GM21528 (cell line): ENCODE results near the gene DGCR8.

Experiments used
- ATAC-seq: cut with Tn5 transposase; IDR thresholded peaks from one replicate; pipeline ENCODE4 v1.9.1; 2021; ENCODE audit warnings: mild to moderate bottlenecking, moderate library complexity; ENCODE audit not compliant: unreplicated experiment, low FRiP score

Gene DGCR8

DNA sequence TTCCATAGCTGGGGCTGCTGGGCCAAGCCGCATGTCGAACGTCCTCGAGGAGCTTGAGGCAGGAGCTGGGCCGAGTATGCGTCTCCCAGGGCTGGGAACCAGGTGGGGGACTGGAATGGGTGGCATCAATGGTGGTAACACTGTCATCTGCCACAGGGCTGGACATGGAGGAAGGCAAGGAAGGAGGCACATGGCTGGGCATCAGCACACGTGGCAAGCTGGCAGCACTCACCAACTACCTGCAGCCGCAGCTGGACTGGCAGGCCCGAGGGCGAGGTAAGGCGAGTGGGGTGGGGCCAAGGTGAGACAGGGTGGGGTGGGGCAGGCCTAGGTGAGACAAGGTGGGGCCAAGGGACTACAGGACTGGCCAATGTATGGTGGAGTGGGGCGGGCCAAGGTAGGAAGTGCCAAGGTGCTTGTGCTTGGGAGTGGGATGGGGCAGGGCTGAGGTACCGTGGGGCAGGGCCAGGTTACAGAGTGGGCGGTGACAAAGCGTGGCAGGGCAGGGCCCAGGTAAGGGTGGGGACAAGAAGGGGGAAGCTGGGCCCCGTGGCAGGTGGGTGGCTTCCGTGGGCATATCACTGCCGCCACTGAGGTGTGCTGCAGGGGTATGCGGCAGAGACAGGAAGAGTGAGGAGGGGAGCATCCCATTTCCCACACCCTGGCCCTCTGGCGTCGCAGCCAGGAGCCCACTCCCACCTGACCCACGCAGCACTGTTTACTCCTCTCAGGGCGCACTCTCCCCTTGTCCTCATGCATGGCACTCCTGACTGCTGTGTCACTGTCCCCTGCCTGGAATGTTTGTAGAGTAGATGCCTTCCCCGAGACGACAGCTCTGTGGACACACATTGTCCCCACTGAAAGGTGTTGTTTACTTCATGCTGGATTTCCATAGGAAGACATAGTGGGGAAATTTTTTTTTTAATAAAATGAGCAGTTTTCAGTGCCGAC, 27.5 kb upstream of the DGCR8 start:
- no peak for ATAC-seq

DNA sequence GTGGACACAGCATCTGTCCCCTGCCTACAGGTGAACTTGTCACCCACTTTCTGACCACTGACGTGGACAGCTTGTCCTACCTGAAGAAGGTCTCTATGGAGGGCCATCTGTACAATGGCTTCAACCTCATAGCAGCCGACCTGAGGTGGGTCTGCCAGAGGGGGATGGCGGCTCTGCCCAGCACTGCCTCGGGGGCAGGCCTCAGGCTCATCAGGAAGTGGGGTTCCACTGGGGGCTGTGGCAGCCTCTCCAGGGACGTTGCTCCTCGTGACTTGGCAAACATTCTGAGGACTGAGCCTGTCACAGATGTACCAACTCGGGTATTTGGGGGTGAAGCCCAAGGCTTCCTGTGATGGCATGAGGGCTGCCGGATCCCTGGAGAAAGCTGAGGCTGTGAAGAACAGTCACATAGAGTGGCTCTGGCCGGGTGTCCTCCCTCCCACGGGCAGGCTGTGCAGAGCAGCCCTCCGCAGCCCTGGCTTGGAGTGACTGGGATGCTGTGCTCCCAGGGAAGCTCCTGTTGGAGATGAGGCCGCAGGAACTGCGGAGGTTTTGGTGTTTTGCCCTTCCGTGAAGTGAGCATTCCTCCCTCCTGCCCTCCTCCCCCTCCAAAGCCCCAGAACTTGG, 26.5 kb upstream of the DGCR8 start:
- no peak for ATAC-seq

DNA sequence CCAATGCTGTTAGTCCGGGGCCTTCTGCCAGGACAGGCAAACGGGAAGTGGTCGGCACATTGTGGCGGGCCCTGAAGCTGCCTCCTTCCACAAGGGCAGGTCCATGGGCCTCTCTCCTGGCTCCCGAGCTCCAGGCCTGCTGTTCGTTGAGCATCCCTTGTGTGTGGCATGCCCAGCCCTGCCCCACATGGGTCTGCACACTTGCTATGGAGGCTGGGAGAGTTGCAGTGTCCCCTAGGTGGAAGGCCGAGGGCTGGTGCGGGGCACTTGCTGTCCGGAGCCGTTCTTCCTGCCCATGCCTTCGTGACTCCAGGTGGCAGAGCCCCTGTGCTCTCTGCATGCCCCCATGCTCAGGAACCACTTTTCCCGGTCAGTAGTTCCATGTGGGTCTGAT, 26.0 kb upstream of the DGCR8 start:
- no peak for ATAC-seq

DNA sequence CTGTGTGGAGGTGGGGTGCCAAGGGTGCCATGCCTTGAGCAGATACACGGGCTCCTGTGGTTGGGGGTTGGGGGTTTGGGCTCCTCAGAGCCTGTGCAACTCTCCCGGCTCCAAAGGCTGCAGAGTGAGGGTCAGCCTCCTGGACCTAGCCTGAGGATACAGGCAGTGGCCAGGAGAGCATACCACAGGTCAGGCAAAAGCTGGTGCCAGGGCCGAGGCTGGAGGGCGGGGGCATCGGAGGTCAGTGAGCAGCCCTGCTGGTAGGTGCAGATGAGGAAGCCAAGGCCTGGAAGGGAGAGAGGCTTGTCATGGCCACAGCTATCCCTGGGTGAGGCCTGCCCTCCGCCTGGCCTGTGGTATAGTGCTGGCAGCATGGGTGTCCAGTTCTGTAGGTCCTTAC, 25.6 kb upstream of the DGCR8 start:
- no peak for ATAC-seq

DNA sequence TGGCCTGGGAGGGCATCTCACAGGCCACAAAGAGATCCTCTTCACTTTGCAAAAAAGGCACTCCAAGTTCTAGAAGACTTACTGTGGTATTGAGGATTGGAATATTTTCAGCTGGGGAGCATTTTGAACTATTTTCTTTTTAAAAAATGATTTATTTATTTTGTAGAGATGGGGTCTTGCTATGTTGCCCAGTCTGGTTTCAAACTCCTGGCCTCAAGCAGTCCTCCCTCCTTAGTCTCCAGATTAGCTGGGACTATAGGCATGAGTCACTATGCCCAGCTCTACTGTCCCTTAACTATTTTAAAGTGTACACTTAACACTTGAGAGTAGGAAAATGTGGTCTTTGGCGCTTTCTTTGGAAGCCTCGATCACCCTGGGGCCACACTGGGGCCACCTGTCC, 24.9 kb upstream of the DGCR8 start:
- no peak for ATAC-seq

DNA sequence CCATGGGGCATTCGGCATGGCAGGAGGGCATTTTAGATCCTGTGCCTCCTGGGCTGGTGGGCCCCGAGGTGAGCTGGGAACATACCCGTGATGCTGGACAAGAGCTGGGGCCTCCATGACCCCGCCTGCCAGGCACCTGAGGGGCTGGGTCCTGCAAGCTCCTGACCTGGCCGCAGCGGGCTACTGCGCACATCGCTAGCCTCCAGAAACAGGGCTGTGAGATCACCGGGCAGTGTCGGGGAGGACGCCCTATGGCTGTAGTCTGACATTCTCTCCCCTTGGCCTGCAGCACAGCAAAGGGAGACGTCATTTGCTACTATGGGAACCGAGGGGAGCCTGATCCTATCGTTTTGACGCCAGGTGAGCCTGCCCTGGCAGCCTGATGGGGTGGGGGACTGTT, 24.4 kb upstream of the DGCR8 start:
- no peak for ATAC-seq

DNA sequence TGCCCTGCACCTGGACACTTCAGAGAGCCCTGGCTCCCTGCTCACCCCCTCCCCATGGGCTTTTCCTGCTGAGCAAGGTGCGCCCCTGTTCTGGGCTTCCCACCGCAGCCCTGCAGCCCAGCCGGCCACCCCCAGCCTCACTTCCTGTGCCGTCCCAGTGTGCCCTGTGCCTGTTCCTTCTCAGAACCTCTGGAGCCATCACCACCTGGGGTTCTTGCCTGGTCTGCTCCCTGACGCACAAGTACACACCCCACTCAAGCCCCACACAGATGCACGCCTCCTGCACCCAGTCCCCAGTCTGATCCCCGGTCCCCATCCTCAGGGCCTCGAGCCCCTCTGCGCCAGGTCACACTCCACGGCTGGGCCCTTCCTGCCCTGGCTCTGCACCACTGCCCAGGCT, 23.9 kb upstream of the DGCR8 start:
- ATAC-seq = no peak

DNA sequence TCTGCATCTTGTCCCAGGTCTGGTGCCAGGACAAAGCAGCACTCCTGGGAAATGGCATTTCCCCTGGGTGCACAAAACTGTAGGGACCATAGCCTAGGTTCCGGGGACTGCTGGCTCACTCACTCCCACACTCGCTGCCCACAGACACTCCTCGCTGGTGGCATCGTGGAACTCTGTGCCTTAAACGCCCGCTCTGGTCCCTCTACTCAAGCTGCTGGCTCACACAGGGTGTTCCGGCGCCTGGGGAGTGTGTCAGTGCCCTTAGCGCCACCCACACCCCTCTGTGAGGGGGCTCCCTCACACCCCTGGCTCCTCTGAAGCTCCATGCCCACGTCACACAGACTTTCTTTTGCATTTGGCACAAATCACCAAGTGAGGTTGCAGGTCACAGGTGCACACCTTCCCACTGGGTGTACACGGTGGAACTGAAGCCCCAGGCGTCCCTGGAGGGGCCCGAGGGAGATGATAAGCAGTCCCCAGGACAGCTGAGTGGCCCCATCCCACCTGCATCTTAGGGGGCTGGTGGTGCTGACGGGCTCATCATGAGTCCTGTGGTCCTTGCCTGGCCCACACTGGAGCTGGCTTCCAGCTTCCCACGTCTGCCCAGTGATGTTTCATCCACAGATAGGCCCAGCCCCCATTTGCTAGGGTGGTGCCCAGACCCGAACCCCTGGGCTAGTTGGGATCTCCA, 23.2 kb upstream of the DGCR8 start:
- ATAC-seq = no peak

DNA sequence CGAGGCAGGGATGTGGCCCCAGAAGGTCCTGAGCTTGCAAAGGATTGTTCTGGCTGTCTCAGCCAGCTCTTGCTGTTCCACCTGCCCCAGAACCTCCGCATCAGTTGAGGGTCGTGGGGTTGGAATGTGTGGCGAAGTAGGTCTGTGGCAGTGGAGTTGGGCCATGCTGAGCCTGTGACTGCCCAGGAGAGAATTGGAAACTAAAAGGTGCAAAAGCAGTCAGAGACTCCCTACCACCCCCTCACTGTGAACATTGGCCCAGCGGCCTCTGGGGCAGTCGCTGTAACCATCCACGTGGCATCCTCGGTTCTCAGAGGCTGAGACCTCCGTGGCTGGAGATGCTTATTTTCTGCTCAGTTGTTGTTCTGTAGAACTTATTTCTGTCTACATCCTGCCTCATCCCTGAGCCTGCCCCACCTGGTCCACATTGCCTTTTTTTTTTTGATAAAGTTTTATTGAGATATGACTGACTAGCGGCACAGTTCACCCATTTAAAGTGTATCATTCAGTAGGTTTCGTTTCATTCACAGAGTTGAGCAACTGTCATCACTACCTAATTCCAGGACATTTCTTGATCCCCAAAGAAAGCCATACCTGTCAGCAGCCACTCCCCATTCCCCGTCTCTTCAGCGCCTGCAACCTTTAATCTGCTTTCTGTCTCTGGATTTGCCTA, 22.3 kb upstream of the DGCR8 start:
- no peak for ATAC-seq

DNA sequence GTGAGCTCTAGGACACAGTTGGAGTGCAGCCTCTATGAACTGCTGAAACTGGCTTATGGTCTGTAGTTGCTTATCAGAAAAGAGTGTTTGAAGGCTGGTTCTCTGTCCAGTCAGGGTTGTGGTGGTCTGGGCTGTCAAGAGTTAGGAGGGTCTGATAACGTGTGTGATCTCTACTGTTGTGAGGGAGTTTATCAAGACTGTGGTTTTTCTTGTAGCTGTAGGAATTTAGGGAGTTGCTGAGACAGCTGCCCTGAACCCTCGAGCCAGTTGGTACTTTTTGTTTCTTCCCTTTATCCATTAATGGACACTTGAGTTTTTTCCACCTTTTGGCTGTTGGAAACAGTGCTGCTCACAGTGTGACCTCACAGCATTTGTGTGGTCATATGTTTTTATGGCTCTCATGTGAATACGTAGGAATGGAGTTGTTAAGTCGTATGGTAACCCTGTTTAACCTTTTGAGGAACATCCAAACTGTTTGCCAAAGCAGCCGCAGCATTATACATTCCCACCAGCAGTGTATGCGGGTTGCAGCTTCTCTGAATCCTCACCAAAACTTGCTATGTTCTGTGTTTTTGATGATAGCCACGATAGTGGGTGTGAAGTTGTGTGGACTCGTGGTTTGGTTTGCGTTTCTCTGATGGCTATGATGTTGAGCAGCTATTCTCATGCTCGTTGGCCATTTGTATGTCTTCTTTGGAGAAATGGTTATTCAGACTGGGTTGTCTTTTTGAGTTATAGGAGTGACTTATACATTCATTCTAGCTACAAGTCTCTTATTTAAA, 20.9 kb upstream of the DGCR8 start:
- no peak for ATAC-seq

DNA sequence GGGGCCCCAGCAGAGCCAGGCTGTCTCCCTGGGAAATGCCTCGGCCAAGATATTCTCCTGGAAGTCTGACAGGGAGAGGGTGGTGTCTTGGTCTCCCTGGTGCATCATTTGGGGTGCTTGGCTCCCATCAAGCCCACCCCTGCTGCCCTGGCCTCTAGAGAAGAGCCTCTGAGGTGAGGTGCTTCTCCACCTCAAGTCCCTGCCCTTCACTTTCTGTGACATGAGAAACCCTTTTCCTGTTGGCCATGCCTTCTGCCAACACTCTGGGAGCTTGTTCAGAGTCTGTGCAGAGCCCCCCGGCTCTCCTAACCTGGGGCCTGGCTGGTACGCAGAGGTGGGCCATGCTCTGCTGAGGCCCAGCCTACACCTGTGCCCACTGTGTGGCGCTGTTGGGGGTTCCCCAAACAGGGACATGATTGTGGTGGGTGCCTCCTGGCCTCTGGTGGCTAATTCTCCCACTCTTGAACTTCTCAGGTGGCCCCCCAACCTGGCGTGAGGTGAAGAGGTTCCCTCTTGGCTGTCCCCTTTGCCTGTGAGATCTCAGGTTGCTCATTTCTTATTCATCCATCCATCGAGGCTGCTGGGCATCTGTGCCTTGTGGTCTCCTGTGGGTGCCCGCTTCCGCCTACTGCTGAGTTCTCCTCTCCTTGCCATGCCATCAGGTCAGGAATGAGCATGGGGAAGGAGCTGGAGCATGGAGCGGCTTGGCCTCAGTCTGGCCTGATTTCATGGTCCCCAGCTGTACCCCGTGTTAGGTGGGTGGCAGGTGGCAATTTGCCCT, 19.2 kb upstream of the DGCR8 start:
- ATAC-seq = no peak

DNA sequence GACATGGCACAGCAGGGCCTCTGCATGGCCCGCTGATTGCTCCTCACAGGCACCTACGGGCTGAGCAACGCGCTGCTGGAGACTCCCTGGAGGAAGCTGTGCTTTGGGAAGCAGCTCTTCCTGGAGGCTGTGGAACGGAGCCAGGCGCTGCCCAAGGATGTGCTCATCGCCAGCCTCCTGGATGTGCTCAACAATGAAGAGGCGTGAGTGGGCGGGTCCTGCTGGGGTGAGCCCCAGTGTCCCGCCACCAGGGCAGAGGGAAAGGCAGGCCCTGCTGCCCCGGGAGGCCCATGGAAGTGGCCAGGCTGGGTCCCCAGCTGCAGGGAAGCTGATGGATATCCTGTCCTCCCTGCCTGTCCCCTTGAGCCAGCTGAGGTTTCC, 18.6 kb upstream of the DGCR8 start:
- ATAC-seq = no peak

DNA sequence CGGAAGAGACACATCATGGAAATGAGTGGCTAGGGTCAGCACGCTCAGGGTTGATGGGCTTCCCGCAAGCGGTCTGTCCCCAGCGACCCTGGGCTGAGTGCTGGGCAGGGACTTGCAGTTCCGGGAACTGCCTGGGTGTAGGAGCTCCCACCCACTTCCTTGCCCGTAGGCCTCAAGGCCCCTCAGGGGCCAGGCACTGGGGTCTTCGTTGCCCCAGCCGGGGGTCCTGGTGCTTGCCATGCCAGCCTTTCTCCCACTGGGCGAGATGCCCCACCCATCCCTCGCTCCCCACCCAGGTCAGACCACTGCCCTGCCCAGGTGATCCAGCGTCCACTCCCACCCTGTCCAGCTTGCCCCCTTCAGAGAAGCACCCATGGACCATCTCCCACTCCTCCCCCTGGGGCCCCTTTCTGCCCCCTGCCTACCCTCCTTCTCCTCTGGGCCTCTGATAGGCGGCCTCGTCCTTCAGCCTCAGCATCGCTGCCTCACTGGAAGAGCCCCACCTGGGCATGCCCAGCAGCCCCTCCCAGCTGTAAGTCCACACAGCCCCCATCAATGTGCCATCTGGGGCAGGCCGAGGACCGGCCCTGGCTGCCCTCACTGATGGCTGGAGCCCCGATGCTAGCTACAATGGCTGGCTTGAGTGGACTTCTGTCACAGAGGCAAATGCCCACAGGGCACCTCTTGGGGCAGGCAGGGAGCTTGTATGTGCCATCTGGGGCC, 17.8 kb upstream of the DGCR8 start:
- ATAC-seq = no peak

DNA sequence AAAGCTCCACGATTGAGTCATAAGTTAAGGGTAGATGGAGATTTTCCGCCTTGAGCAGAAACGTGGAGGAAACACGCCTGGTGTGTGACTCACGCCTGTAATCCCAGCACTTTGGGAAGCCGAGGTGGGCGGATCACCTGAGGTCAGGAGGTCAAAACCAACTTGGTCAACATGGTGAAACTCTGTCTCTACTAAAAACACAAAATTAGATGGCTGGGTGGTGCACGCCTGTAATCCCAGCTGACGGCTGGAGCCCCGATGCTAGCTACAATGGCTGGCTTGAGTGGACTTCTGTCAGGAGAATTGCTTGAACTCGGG, 17.3 kb upstream of the DGCR8 start:
- no peak for ATAC-seq

DNA sequence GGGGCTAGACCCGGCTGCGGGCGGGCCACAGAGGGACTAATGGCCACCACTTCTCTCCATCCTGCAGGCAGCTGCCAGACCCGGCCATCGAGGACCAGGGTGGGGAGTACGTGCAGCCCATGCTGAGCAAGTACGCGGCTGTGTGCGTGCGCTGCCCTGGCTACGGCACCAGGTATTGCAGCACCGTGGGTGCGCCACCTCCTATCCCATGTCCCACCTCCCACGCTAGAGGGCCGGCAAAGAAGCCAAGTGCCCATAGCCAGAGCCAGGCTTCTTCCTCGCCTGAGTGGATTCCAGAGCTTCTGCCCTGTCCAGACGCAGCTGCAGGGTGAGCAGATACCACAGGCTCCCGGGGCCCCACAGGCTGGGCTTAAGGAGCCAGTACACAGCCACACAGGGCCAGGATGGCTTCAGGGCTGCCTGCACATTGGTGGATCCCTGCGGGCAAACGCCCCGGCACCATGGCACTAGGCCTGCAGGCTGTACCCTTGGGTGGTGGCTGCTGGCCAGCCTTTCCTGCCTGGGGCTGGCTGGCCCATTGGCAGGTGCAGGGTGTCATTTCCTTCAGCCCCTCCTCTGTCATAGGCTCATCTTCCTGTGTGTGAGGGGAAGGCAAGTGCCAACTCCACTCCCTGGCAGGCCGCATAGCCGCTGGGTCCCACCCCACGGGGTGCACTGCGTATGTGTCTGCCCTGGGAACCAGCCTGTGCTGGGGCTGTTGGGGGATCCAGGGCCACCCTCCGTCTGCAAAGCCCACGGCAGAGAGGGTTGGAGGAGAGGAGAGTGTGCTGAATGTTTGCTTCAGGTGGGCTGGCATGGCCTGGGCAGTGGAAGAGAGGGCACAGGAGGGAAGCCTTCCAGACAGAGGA, 16.5 kb upstream of the DGCR8 start:
- no peak for ATAC-seq

DNA sequence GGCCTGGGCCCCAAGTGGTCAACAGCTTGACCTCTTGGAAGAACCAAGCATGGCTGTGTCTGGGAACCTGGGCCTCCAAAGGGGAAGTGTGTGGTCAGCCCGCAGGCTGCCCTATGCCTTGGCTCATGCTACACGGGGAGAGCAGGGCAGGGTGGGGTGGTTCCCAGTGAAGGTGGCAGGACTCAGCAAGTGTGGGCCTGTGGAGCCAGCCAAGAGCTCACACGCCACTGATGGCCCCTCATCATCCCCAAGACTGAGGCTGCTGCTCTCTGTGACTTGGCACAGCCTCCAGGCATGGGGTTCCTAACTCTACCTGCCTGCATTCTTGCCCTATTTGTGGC, 15.9 kb upstream of the DGCR8 start:
- no peak for ATAC-seq

DNA sequence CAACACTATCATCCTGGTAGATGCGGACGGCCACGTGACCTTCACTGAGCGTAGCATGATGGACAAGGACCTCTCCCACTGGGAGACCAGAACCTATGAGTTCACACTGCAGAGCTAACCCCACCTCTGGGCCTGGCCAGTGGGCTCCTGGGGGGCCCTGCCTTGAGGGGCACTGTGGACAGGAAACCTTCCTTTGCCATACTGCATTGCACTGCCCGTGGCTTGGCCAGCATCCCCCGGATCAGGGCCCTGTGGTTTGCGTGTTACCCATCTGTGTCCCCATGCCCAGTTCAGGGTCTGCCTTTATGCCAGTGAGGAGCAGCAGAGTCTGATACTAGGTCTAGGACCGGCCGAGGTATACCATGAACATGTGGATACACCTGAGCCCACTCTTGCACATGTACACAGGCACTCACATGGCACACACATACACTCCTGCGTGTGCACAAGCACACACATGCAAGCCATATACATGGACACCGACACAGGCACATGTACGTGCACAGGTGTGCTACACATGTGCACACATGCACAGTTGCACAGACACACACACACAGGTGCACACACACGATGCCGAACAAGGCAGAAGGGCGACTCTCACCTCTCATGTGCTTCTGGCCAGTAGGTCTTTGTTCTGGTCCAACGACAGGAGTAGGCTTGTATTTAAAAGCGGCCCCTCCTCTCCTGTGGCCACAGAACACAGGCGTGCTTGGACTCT, 15.3 kb upstream of the DGCR8 start:
- ATAC-seq = no peak
